Occipital lobe (tissue), 2 donors: Measurements from ENCODE around the gene HPS5. TPM values are rescaled to one million over a fixed set of nuclear protein-coding genes. Genes with fewer than 3 reads are reported as not detected.

Source experiments
- DNase-seq: peaks from one replicate; lab custom pipeline; 2025; lab: John Stamatoyannopoulos, UW
- total RNA-seq: library from RNA; depleted of rRNA; stranded (reverse); fragments of >200 nt; gene quantifications from one replicate; pipeline ENCODE4 v1.2.3, GENCODE V29; 2014

Gene HPS5
- total RNA-seq, 1 donor from 2014 or later, result 126 TPM

DNA sequence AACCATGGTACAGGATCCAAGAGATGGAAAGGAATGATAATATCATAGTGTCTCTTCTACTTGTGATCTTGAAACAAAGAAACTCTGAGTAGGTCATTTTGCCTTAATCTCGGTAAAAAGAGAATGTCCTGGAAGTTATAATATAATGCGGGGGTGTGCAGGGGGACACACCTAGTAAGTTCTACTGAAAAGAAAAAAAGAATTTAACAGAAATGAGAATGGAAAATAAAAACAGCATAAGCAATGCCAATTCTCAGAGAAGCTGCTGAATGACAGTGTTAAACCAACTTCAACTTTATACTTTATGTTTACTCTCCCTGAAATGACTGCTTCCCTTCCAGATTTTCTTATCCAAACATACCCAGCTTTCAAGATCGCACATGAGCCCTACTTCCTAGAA lies 2.0 kb downstream of the HPS5 start:
- DNase-seq, result no peak

DNA sequence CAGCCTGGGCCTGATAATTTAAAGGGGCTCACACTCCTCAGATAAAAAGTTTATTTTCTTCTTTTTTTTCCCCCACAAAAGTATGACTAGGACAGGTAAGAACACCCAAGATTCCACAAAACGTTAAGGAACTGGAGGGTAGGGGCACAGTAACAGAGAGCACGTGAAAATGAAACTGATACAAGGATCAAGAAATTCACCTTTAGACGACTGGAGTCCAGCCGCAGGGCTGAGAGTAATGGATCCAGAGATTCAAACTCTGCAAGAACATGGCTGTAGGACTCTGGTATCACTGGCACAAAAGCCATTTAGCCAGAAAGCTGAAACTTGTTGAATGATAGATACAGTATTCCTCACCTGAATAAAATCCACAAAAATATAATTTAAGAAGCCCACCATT lies 4.4 kb downstream of the HPS5 start:
- no peak for DNase-seq

DNA sequence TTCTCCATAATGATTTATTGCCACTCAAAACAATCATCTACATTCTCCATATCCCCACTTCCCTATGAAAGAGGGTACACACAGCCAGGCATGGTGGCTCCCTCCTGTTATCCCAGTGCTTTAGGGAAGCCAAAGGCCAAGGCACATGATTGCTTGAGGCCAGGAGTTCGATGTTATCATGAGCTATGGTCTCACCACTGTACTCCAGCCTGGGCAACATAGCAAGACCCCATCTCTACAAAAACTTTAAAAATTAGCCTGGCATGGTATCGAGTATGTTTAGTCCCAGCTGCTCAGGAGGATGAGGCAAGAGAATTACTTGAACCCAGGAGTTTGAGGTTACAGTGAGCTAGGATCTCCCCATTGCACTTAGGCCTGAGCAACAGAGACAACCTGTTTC lies 6.0 kb downstream of the HPS5 start:
- DNase-seq, result no peak

DNA sequence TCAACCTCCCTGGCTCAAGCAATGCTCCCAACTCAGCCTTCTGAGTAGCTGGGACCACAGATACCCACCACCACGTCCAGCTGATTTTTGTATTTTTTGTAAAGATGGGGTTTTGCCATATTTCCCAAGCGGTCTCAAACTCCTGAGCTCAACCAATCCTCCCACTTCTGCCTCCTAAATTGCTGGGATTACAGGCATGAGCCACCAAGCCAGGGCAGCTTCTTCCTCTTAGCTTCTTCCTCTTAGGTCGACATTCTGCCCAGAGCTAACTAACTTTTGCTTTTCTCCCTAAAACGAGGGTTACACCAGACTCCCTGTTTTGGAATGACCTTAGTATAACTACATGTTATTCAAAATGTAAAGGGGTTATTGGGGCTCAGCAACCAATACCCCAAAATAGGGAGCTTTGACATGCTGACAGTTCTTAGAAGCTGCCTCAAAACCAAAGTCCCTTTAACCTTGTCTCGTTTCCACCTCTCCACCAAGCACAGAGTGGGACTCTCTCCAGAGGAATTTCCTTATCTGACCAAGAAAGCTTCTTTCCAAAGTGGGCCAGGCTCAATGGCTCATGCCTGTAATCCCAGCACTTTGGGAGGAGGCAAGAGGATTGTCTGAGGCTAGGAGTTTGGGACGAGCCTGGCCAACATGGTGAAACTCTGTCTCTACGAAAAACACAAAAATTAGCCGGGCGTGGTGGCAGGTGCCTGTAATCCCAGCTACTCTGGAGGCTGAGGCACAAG lies 7.0 kb downstream of the HPS5 start:
- no peak for DNase-seq

DNA sequence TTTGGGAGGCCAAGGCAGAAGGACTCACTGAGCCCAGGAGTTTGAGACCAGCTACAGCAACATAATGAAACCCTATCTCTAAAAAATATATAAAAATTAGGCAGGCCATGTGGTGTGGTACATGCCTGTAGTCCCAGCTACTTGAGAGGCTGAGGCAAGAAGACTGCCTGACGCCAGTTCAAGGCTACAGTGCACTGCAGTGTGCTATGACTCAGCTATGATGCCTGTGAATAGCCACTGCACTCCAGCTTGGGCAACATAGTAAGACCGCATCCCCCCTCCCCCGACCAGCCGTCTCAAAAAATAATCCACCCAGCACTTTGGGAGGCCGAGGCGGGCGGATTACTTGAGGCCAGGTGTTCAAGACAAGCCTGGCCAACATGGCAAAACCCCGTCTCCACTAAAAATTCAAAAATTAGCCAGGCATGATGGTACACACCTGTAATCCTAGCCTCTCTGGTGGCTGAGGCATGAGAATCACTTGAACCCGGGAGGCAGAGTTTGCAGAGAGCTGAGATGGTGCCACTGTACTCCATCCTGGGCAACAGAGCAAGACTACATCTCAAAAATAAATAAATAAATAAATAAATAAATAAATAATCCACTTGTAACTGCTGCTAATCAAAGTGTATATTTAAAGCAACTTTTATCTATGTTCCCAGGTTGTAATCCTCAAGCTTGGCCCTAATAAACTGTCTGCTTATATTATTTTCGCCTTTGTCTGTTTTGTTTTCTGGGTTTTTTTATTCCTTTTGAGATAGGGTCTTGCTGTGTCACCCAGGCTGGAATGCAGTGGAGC lies 7.8 kb downstream of the HPS5 start:
- DNase-seq, result no peak

DNA sequence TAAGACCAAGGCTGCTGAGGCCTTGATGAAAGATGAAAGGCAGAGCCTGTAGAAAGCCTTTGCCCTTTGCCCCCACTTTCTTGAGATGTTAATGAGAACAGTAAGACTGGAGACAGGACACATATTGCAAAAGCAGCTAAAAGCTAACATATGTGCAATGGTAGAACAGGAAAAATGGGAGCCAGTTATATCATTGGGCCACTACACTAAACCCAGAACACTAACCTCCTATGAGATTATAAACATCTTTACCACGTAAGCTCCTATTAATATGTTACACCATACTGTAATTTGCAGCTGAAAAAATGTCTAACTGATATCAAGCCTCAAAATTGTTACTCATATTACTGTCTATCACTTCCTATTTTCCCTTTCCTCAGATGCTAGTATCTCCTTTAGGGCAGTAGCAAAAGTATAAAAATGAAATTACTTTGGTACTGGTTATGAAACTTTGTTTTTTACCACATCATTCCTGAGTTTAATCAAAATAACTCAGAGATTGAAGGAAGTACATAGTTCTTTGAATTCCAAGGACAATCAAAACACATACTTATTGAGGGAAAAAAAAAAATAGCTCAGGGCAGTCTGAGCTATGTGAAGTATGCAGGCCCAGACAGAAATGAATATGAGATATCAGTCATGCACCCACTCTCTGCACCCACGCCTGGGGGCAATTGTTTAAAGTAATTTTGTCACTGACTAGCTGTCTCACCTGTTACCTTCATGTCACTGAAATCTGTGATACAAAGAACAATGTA lies 9.1 kb downstream of the HPS5 start:
- no peak for DNase-seq

DNA sequence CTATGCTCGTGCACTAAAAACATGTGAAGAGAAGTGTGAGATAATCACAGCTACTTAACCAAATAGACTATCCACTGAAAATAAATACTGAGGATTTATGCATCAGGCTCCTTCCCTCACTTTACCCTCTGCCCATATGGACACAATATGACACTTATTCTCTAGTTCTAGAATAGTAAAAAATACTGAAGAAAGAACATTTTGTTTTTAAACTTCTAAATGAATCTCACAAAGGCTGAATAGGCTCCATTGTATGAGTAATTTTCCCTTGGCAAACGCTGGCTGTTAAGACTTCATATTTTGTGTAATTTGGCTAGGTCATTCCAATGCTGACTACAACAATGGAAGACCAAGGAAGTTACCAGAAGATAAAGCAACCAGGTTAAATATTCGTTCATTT lies 9.9 kb downstream of the HPS5 start:
- no peak for DNase-seq

DNA sequence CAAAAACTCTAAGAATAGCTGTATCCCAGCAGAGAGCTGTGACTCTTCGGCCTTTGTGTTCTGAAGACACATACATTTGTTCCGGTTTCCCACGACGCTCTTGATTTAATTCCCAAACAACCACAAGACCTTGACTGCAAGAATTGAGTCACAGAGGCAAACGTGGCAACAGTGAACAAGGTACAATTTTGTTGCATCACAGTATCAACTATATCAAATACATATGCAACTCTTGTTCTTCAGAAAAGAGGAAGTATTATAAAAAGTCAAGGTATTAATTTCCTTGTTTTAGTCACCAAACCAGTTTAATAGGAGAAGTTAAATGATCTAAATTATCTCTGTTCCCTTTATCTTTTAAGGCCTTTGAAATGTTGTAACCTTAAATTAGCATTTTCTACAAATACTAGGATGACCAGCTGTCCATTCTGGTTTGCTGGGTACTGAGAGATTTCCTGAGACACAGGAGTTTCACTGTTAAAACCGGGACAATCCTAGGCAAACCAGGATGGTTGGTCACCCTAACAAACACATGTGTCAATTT lies 11.1 kb downstream of the HPS5 start:
- DNase-seq, result no peak

DNA sequence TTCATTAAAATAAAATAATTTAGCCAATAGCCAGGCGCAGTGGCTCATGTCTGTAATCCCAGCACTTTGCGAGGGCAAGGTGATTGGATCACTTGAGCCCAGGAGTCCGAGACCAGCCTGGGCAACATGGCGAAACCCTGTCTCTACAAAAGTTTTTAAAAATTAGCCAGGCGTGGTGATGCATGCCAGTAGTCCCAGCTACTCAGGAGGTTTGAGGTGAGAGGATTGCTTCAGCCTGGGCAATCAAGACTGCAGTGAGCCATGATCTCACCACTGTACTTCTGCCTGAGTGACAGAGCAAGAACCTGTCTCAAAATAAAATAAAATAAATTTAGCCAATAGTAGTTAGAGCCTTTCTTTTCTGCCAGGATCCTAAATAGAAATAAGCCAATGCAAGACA lies 12.2 kb downstream of the HPS5 start:
- no peak for DNase-seq

DNA sequence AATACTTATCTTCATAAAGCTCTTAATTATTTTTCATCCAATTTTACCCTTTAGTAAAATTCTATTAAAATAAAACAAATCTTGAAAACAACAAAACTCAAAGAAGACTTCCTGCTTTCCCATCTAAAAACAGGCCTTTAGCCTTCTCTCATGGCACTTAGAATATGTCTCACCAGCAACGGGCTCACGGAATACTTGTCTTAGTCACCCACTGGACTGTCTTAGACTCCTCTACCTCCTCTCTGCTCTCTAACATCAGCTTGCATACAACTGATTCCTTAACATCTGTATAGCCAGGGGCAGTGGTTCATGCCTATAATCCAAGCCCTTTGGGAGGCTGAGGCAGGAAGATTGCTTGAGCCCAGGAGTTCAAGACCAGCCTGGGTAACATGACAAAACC lies 13.7 kb downstream of the HPS5 start:
- DNase-seq, result no peak

DNA sequence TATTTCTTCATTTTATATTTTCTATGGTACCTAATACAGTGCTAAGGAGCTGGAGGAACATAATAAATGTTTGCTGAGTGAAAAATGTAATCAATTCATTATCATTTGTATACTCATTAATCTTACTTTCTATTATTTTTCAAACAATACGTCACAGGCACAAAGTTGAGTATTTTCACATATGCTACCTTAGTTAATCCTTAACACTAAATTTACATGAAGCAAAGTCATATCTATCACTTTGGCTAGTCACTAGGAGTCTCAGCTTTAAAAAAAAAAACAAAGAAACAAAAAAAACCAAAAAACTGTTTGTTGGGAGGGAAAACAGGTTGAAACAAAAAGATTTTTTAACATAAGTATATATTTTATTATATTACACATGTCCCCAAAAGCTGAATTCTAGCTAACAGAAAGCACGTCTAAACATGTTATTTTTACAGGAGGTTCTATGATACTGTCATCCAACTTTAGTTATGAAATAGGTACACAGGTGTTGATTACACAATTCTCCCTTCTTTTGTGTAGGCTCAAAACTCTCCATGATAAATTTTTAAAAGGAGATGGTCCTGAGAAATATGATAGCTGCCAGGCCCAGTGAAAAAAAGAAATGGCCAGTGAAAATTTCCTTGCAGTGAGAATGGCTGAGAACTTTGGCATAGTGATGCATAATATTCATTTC lies 14.3 kb downstream of the HPS5 start:
- DNase-seq, result no peak

DNA sequence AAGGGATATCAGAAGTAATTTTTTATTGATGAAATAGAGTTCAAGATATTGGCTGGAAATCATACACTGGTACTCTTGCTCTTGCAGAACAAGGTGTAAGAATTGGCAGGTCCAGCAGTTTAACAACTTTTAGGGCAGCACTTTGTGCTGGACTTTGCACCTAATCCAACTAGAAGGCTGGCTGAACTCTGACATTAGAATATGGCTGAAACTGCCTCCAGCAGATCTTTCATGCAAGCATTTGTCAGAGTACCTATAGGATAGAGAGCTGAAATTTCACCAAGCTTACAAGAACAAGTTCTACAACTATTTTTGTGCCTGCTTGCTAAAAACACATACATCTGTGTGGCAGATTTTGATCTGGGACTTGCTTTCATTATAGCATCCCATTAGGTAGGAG lies 17.2 kb downstream of the HPS5 start:
- DNase-seq, result no peak

DNA sequence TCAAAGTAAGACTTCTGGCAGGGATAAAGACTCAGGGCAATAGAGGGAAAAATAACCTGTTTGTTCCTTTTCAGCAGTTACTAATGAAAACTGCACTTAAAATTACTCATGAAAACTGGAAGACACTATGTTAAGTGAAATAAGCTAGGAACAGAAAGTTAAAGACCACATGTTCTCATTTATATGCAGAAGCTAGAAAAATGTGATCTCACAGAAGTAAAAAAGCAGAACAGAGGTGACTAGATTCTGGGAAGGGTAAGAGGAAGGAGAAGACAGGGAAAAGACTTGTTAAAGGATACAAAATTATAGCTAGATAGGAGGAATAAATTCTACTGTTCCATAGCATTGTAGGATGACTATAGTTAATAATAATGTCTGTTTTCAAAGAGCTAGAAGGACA lies 22.2 kb downstream of the HPS5 start:
- no peak for DNase-seq

DNA sequence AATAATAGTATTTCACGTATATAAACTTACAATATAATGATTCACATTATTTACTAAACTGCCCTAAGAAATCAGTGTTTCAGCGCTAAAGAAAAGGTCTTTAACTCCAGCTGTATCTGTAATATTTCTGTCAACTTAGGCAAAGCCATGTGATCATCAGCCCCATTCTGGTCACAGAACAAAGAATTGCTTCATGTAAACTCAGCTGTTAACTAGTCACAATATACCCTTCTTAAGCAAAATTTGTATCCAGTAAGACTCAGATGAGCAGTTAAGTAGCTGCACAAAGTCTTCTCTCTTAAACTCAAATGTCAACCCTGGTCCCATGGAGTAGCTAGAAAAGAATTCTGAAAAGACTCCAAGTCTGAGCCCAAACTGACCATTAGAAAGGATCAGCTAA lies 26.6 kb downstream of the HPS5 start:
- DNase-seq, result no peak

DNA sequence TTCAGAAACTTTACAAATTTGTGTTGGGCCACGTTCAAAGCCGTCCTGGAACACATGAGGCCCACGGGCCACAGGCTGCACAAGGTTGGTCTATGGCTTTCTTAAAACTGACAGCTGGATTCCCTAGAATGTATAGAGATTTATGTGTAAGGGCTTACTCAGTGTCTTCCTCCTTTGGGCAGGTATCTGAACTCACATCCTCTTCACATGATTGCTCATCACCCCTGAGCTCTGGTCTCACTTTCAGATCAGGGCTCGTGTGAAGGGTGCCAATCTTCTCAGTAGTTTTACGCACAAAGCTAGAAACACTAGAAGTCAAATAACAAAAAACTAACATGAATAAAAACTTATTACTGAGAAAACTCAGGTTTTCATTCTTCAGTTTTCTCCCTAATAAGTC lies 27.1 kb downstream of the HPS5 start:
- no peak for DNase-seq

DNA sequence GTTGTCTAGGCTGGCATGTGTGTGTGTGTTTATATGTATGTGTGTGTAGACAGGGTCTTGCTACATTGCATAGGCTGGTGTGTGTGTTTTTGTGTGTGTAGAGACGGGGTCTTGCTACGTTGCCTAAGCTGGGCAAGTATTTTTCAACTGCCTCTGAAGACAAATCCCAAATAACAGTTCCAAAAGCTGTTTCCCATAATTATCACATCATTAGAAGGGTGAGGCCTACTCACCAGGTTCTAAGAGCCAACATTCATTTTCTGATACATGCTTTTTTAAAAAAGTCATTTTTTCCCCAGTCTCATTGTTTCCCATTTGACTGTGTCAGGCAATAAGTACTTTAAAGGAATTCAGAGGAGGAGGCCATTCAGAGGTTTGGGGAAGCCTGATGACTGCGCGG lies 33.0 kb downstream of the HPS5 start:
- DNase-seq, result no peak

DNA sequence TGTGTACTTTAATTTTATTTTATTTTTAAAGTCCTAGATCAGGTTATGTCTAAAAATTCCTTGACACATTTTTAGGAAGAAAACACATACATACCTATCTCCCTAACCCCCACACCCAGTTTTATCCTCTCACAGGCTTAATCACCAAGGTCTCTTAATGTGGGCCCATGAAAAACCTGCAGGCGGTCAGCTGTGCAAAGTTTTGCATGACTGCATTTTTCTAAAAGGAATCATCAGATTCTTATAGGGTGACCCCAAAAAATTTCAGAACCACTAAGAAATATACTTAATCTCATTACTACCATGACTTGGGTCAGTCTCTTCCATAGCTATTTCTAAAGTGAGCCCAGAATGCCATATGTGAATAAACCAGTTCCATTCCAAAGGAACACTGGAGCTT lies 36.1 kb downstream of the HPS5 start:
- no peak for DNase-seq

DNA sequence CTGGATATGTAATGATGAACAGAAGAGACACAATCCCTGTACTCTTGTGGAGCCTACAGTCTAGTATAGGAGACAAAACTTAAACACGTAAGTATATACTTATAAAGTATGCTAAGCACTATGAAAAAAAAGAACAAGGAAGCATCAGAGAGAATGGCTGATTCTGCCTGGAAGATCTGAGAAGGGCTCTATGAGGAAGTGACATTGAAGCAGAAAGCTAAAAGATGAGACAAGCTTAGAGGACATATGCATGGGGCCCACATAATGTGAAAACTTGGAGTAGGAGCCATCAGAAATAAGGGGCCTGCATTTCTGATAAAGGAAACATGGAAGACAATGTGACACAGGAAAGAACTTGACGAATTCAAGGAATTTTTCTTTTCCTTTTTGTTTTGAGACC lies 39.3 kb downstream of the HPS5 start:
- no peak for DNase-seq

DNA sequence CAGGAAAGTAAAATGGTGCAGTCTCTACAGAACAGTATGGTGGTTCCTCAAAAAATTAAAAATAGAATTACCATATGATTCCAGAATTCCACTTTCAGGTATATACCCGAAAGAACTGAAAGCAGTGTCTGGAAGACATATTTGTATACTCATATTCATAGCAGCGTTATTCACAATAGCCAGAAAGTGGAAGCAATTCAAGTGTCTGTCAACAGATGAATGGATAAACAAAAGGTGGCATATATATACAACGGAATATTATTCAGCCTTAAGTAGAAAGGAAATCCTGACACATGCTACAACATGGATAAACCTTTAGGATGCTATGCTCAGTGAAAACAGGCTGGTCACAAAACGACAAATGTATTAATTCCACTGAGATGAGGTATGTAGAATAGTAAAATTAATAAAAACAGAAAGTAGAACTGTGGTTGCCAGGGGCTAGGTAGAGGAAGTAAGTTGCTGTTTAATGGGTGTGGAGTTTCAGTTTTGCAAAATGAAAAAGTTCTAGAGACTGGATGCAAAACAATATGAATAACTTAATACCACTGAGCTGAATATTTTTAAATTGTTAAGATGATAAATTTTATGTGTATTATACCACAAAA lies 41.4 kb downstream of the HPS5 start:
- no peak for DNase-seq

DNA sequence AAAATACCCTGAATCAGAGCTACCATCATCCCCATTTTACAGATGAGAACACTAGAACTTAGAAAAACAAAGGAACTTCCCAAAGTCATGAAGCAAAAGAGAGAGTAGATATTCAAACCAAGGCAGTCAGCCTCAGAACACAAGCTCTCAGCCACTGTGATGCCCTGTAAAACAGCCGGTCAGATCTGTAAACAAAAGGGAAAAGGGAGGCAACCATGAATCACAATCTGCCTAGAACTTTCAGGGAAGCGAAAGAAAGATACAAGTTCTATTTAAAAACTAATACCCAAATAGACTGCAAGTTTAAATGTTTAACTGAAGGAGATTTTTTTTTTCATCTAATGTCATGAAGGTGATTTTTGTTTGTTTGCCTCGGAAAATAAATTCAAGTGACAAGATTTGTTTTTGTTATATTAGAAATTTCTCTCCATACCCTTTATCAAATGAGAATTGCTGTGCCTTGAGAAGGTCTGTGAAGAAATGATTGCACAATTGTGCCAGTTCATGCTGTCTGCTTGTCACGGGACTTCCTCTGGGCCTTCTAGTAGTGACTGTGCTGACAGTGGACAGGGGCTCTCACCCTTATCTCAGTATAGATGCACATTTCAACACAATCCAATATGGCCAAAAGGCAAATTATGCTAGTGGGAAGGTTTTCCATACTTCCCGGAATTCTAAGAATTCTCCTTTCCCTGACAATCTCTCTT lies 44.2 kb downstream of the HPS5 start:
- DNase-seq, result no peak

DNA sequence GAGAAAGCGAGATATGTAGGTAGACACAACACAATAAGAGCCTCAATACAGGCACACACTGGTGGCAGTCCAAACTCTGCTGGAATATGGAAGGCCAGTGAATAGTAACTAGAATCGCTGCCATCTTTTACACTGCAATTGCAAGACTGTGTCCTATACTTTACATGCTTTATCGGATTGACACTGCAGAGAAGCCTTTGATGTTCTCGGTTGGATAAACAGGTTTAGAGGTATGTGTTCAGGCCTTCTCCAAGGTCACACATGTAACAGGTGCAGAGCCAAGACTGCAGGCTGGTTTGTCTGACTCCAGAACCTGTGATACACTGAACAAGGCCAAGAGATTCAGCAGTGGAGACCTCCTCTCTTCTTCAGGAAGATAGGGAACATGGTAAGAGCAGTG lies 50.7 kb downstream of the HPS5 start:
- DNase-seq, result no peak
